NCI-H2107 treated with DMSO at 0.1 percent for 48 hours (cell line): ENCODE data around the gene LIMS1.

Source experiments
- DNase-seq: peaks from one replicate; lab custom pipeline; 2025; ENCODE audit not compliant: unreplicated experiment; lab: John Stamatoyannopoulos, UW

The LIMS1 gene

DNA sequence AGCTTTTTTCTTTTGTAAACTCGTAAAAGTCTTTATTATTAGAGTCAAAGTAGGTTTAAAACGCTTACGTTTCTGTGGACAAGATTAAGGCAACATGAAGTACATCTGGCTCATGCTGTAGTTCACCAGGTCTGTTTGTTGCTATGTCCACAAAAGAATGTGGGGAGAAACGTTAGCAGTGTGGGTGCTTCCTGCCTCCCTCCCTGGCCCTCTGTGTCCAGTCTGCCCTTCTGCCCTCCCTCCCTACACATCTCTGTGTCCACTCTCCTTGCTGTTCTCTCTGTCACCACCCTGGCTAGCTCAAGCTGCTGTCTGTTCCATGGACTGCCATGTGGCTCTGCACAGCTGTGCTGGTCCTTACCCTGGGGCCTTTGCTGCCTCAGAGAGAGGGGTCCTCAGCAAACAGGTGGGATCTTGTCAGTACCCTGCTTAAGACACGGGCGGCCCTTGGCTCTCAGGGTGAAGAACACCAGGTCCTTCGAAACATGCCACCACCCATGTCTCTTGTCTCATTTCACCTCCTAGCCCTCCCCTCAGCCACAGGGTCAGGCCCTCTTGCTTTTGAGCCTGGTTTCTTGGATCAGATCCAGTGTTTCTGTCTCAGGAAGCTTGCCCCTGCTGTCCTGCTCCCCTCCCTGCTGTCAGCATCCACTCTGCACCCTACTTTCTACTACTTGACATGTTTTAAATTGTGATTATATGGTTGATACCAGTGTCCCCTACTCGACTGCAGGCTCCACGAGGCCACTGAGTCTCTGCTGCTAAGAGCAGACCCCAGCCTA lies 79.2 kb downstream of the LIMS1 start:
- no peak for DNase-seq

DNA sequence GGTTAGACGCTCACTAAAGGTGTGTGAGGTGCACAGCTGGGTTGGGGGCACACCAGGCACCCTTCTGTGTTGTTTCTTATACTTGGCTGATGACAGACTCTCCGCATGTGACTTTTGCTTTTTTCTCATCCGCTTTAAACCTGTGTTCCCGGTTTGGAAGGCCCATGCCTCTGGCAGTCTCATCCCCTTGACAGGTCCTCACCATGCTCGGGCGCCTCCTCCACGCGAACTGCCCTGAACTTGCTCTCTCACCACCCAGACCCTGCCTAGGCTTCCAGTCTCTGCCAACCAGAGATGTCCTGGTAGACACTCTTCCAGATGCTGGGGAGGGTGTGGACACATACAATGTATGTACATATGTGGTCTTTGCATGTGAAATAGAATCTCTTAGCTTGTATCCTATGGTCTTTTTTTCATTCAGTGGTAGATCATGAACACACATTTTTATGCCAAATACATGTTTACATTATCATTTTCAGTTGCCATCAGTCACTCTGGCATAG lies 79.8 kb downstream of the LIMS1 start:
- DNase-seq = no peak

DNA sequence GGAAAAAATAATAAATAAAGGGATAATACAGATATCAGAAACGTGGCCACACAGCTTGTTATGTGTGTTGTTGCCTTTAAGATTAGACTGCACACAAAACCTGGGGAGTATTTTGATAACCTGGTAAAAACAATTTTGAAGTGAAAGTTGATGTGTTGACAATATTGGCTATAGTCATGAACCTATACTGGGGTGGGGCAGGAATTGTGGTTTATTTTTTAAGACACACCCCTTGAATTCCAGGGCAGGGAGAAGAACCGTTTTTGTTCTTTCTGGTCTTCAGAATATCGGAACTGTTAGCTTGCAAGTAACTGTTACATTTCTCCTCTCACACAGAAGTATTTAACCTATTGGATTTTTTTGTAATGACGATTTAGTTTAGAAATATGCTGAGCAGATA lies 80.4 kb downstream of the LIMS1 start:
- no peak for DNase-seq

- no peak for DNase-seq
Observed at GRCh38 chr2:108615480-108616090, 81.3 kb downstream of the LIMS1 start.

DNA sequence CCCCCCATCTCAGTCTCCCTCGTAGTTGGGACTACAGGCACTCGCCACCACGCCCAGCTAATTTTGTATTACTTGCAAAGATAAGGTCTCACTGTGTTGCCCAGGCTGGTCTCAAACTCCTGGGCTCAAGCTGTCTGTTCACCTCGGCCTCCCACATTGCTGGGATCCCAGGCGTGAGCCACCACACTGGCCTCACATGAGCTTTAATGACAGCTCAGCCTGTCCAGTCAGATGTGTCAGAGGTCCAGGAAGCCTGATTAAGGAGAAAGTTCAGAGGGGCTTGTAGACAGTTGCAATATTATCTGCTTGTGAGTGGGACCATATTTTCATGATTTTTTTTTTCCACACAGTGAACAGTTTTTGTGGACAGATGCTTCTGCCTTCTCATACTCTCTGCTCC lies 82.0 kb downstream of the LIMS1 start:
- DNase-seq = no peak

DNA sequence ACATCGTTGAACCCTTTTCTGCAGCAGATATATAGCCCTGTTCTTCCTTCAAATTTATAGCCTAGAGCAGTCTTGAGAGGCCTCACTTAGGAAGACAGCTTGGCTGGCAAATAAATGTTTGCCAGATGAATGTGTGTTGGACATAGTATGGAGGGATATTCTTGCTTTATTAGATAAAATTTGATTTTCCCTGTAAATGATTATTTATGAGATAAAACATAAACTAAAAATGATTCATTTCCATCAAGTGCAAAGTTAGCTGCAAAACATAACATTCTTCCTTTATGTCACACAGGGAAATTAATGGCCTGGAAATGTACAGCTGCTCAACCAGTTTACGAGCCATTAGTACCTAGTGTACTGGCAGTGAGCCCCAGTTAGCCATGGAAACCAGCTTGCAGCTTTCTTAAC lies 82.5 kb downstream of the LIMS1 start:
- no peak for DNase-seq

DNA sequence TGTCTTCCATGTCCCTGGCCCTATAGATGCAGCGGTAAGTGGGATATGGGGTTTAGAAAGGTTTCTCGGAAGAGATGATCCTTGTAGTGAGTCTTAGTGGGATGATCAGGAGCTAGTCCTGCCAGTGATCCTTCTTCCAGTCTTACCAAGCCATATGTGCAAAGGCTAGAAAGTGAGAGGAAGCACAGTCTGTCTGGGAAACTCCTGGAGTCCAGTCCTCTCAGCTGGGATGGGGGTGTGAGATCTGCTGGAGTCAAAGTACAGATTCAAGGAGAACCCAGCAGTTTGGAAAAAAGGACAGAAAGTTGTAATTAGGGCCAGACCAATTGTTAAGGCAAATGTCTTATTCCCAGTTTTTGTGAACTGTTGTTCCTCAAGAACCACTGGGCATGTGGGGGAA lies 83.3 kb downstream of the LIMS1 start:
- no peak for DNase-seq

- no peak for DNase-seq
Observed at GRCh38 chr2:108619925-108620620, 85.8 kb downstream of the LIMS1 start.

DNA sequence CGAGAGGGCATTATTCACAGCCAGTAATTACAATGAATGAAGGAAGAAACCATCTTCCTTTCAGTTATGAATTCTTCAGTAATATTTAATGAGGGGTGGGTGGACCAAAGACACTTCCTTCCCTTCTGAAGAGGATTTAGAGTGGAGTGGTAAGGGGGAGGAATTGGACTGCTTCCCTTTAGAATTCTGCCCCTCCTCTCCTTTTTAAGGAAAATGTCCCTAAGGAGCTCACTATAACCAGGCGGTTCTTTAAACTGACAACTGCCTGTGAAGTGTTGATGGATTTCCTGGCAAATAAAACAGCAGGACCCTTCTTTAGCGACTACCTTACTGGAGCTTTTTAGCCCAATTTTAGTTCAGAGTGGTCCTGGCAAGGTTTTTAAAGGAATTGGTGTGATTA lies 86.4 kb downstream of the LIMS1 start:
- no peak for DNase-seq

- DNase-seq = peak; percentile 70
Observed at GRCh38 chr2:108621087-108621559, 86.9 kb downstream of the LIMS1 start.

DNA sequence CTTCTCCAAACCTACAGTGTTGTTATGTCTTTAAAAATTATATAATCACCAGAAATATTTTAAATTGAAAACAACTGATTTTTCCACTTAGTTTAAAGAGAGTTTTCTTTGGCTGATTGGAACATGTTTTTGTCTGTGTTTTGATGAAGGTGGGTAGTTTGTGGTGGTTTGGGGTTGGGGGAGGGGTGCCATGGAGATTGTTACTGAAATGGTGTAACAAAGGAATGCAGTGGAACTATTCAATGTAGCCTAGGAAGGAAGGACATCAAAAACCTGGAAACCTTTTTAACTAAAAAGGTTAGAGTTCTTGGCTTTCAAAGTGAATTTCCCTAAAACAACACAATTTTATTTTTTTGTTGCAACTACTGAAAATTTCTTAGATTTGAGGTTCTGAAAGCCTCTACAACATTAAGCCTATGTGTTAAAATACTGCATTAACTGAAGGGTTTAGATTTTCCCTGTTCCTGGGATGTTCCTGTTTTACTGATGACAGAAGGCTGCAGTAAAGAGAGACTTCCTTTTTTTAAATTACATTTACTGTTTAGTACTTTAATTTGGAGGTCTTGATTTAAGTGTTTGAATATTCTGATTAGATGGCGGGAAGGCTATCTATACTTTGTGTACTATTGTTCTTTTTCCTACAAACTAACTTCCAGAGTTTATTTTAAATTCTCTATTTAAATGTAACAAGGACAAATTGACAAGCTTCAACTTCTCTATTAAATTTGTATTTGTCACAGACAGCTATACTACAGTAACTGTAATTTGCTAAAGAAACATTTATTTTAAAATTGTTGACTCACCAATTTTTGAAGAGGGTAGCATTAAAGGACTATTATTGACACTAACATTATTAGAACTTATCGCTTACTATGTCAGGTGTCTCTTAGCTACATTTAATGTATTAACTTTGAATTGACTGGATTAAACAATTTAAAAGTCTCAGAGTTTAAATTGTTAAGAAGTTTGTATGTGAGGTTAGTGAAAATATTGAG lies 87.7 kb downstream of the LIMS1 start:
- DNase-seq = no peak

- DNase-seq = no peak
Observed at GRCh38 chr2:108623616-108624015, 89.3 kb downstream of the LIMS1 start.

DNA sequence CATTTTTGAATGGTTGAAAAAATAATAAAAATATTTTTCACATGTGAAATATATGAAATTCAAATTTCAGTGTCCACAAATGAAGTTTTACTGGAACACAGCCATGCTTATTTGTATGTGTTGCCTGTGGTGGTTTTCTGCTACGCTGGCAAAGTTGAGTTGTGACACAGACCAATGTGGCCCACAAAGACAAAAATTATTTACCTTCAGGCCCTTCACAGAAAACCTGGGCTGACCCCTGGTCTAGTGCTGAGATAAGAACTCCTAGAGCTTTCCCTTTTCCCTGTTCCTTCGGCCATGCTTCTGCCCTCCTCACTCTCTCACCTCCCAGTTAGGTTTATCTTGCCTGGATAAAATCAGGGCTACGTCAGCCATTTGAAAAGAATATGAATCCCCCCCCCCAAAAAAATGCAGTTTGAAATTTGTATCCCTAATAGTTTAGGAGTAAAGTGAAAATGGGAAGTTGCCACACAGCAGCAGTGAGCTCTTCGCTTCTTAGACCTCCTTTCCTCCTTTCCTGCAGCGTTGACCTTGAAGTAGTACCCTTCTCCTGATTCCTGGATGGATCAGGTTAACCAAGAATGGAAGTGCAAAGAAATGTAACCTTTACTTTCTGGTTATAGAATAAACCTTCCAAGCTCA lies 91.0 kb downstream of the LIMS1 start:
- DNase-seq = no peak

GRCh38 chr2:108625828-108626195 lies 91.5 kb downstream of the LIMS1 start:
- no peak for DNase-seq

- no peak for DNase-seq
Observed at GRCh38 chr2:108626995-108627394, 92.7 kb downstream of the LIMS1 start.

GRCh38 chr2:108627911-108628567 lies 93.8 kb downstream of the LIMS1 start:
- DNase-seq = no peak

DNA sequence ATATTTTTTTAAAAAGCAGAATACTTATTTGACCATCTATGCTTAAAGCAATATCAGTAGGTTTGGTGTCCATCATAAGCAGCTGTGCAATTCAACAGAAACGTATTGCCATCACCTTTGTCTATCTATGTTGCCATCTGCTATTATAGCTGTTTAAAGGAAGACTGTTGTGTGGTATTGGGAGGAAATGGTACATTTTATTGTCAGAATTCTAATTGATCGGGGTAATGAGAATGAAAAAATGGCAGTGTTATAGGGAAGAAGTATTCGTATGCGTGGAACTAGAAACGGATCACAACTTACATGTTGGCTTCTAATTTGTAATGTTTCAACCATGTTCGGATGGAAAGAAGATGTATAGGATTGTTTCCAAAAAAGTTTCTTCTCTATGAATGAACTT lies 94.7 kb downstream of the LIMS1 start:
- no peak for DNase-seq

- DNase-seq = no peak
Observed at GRCh38 chr2:108629417-108629816, 95.1 kb downstream of the LIMS1 start.

DNA sequence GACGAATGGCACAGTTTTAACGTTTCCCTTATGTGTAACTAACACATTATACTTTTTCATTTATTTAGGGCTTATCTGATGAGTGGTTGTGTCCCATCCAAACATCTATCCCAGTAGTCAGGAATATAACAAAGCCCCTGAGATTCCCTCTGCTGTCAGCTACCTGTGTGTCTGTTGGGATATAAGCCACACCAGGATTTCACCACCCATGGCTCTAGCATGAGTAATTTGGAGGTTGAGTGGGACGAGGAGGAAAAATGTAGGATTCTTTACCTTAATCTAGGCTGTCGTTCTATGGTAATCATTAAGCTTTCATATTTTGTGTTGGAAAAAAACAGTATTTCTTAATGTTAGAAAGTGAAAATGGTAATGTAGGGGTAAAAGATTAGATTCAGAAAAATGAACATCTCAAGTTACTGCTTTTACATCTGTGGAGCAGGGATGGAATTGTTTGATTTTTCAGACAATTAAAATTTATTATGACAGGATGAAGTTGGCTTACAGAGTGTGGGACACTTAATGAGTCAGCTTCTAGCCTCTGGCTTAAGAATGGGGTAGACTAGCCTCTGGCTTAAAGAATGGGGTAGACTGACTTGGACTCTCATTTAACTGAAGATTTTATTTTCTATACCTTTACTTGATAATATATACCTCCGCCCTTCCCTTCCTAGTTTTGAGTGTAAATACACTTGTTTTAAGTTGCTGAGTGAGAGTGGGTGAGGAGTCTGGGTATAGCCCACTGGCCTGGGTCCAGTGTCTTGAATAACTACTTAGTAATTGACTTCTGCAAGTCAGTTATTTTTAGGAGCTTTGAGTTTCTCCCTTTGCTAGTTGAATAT lies 96.5 kb downstream of the LIMS1 start:
- DNase-seq = no peak
